Measurements from ENCODE around the gene MTTP.

The MTTP gene

GRCh38 chr4:99612704-99613103 is 38.1 kb downstream of the MTTP start:
- H3K36me3 Mint-ChIP-seq = no peaks in the 10 kb centered on the region
- H3K4me1 Mint-ChIP-seq = no peaks in the 10 kb centered on the region
- no peak for ATAC-seq (ENCODE audit: low read depth)

GRCh38 chr4:99614491-99614890 is 39.9 kb downstream of the MTTP start:
- ATAC-seq (ENCODE audit: low read depth) = no peak
- Mint-ChIP-seq H3K27ac (no peak overlapping the region), H3K4me1 (no peaks in the 10 kb centered on the region), H3K4me3 (no peak overlapping the region), H3K9me3 (no peaks in the 10 kb centered on the region), H3K27me3 (peaks cover 4% of the 10 kb centered on the region), H3K36me3 (no peaks in the 10 kb centered on the region)
- DNase-seq (ENCODE audit: low spot score in 2 of 2) = no peak

More at GRCh38 chr4:99612704-99613103, 38.1 kb downstream of the MTTP start:
- no peaks in the 10 kb centered on the region for H3K9me3 Mint-ChIP-seq
- H3K27me3 Mint-ChIP-seq = peaks cover 5% of the 10 kb centered on the region
- no peak overlapping the region for H3K27ac Mint-ChIP-seq
- no peak for DNase-seq (ENCODE audit: low spot score in 2 of 2)
- no peak overlapping the region for H3K4me3 Mint-ChIP-seq

GRCh38 chr4:99615170-99615820 is 40.7 kb downstream of the MTTP start:
- H3K4me1 Mint-ChIP-seq = no peaks in the 10 kb centered on the region
- no peak overlapping the region for H3K27ac Mint-ChIP-seq
- no peak for DNase-seq (ENCODE audit: low spot score in 2 of 2)

GRCh38 chr4:99617374-99617773 is 42.8 kb downstream of the MTTP start:
- Mint-ChIP-seq H3K36me3 (no peaks in the 10 kb centered on the region), H3K4me3 (no peak overlapping the region), H3K27me3 (peaks cover 2% of the 10 kb centered on the region), H3K9me3 (no peaks in the 10 kb centered on the region), H3K4me1 (no peaks in the 10 kb centered on the region), H3K27ac (no peak overlapping the region)
- ATAC-seq (ENCODE audit: low read depth) (no peak), DNase-seq (ENCODE audit: low spot score in 2 of 2) (no peak)

More at GRCh38 chr4:99615170-99615820, 40.7 kb downstream of the MTTP start:
- H3K36me3 Mint-ChIP-seq = no peaks in the 10 kb centered on the region
- no peaks in the 10 kb centered on the region for H3K9me3 Mint-ChIP-seq
- peak; percentile 27 for ATAC-seq (ENCODE audit: low read depth)
- H3K4me3 Mint-ChIP-seq = no peak overlapping the region
- H3K27me3 Mint-ChIP-seq = peaks cover 2% of the 10 kb centered on the region

- no peaks in the 10 kb centered on the region for H3K27me3 Mint-ChIP-seq
- H3K4me3 Mint-ChIP-seq = no peak overlapping the region
- DNase-seq (ENCODE audit: low spot score in 2 of 2) = no peak
- ATAC-seq (ENCODE audit: low read depth) = no peak
- H3K4me1 Mint-ChIP-seq = no peaks in the 10 kb centered on the region
- H3K9me3 Mint-ChIP-seq = no peaks in the 10 kb centered on the region
- H3K27ac Mint-ChIP-seq = no peak overlapping the region
- H3K36me3 Mint-ChIP-seq = no peaks in the 10 kb centered on the region
Measured at GRCh38 chr4:99622341-99622740, 47.7 kb downstream of the MTTP start.

GRCh38 chr4:99624141-99624719 is 49.6 kb downstream of the MTTP start:
- ATAC-seq (ENCODE audit: low read depth) (no peak), DNase-seq (ENCODE audit: low spot score in 2 of 2) (no peak)
- no peak overlapping the region for H3K27ac Mint-ChIP-seq
- no peaks in the 10 kb centered on the region for H3K27me3 Mint-ChIP-seq
- H3K9me3 Mint-ChIP-seq = no peaks in the 10 kb centered on the region
- H3K36me3 Mint-ChIP-seq = no peaks in the 10 kb centered on the region
- H3K4me1 Mint-ChIP-seq = no peaks in the 10 kb centered on the region
- H3K4me3 Mint-ChIP-seq = no peak overlapping the region

- no peak overlapping the region for H3K27ac Mint-ChIP-seq
- ATAC-seq (ENCODE audit: low read depth) = no peak
- H3K9me3 Mint-ChIP-seq = no peaks in the 10 kb centered on the region
- no peaks in the 10 kb centered on the region for H3K4me1 Mint-ChIP-seq
- no peak overlapping the region for H3K4me3 Mint-ChIP-seq
- no peaks in the 10 kb centered on the region for H3K27me3 Mint-ChIP-seq
- no peaks in the 10 kb centered on the region for H3K36me3 Mint-ChIP-seq
- DNase-seq (ENCODE audit: low spot score in 2 of 2) = no peak
Measured at GRCh38 chr4:99625369-99625768, 50.7 kb downstream of the MTTP start.

GRCh38 chr4:99628040-99628439 is 53.4 kb downstream of the MTTP start:
- H3K4me1 Mint-ChIP-seq = peaks cover 6% of the 10 kb centered on the region
- no peaks in the 10 kb centered on the region for H3K9me3 Mint-ChIP-seq
- H3K27ac Mint-ChIP-seq = no peak overlapping the region
- no peaks in the 10 kb centered on the region for H3K27me3 Mint-ChIP-seq
- ATAC-seq (ENCODE audit: low read depth) = no peak
- H3K4me3 Mint-ChIP-seq = no peak overlapping the region
- no peak for DNase-seq (ENCODE audit: low spot score in 2 of 2)
- no peaks in the 10 kb centered on the region for H3K36me3 Mint-ChIP-seq

GRCh38 chr4:99629962-99630554 is 55.4 kb downstream of the MTTP start:
- ATAC-seq (ENCODE audit: low read depth) (no peak), DNase-seq (ENCODE audit: low spot score in 2 of 2) (no peak)
- H3K36me3 Mint-ChIP-seq = no peaks in the 10 kb centered on the region
- H3K9me3 Mint-ChIP-seq = no peaks in the 10 kb centered on the region
- peaks cover 2% of the 10 kb centered on the region for H3K27me3 Mint-ChIP-seq
- no peak overlapping the region for H3K27ac Mint-ChIP-seq
- H3K4me3 Mint-ChIP-seq = no peak overlapping the region
- peaks cover 6% of the 10 kb centered on the region for H3K4me1 Mint-ChIP-seq

- H3K9me3 Mint-ChIP-seq = no peaks in the 10 kb centered on the region
- peaks cover 6% of the 10 kb centered on the region for H3K4me1 Mint-ChIP-seq
- H3K27ac Mint-ChIP-seq = no peak overlapping the region
- DNase-seq (ENCODE audit: low spot score in 2 of 2) (no peak), ATAC-seq (ENCODE audit: low read depth) (no peak)
- peaks cover 3% of the 10 kb centered on the region for H3K27me3 Mint-ChIP-seq
- H3K4me3 Mint-ChIP-seq = no peak overlapping the region
- H3K36me3 Mint-ChIP-seq = no peaks in the 10 kb centered on the region
Measured at GRCh38 chr4:99630857-99631360, 56.3 kb downstream of the MTTP start.

GRCh38 chr4:99633772-99634171 is 59.1 kb downstream of the MTTP start:
- DNase-seq (ENCODE audit: low spot score in 2 of 2) (no peak), ATAC-seq (ENCODE audit: low read depth) (no peak)
- Mint-ChIP-seq H3K4me3 (no peak overlapping the region), H3K36me3 (no peaks in the 10 kb centered on the region), H3K4me1 (peaks cover 6% of the 10 kb centered on the region), H3K27me3 (peaks cover 6% of the 10 kb centered on the region), H3K9me3 (no peaks in the 10 kb centered on the region), H3K27ac (no peak overlapping the region)

- Mint-ChIP-seq H3K27ac (no peak overlapping the region), H3K4me1 (peaks cover 6% of the 10 kb centered on the region), H3K36me3 (no peaks in the 10 kb centered on the region), H3K27me3 (peaks cover 6% of the 10 kb centered on the region), H3K9me3 (no peaks in the 10 kb centered on the region), H3K4me3 (no peak overlapping the region)
- no peak for DNase-seq (ENCODE audit: low spot score in 2 of 2)
- no peak for ATAC-seq (ENCODE audit: low read depth)
Measured at GRCh38 chr4:99634742-99635360, 60.2 kb downstream of the MTTP start.

- Mint-ChIP-seq H3K27ac (no peak overlapping the region), H3K4me1 (peaks cover 6% of the 10 kb centered on the region), H3K27me3 (peaks cover 8% of the 10 kb centered on the region), H3K9me3 (no peaks in the 10 kb centered on the region), H3K36me3 (no peaks in the 10 kb centered on the region), H3K4me3 (no peak overlapping the region)
- ATAC-seq (ENCODE audit: low read depth) (no peak), DNase-seq (ENCODE audit: low spot score in 2 of 2) (no peak)
Measured at GRCh38 chr4:99635601-99636000, 61.0 kb downstream of the MTTP start.

GRCh38 chr4:99636422-99636821 is 61.8 kb downstream of the MTTP start:
- H3K4me1 Mint-ChIP-seq = peaks cover 6% of the 10 kb centered on the region
- ATAC-seq (ENCODE audit: low read depth) (no peak), DNase-seq (ENCODE audit: low spot score in 2 of 2) (no peak)
- H3K36me3 Mint-ChIP-seq = no peaks in the 10 kb centered on the region
- peaks cover 9% of the 10 kb centered on the region for H3K27me3 Mint-ChIP-seq
- no peak overlapping the region for H3K27ac Mint-ChIP-seq
- H3K9me3 Mint-ChIP-seq = no peaks in the 10 kb centered on the region
- no peak overlapping the region for H3K4me3 Mint-ChIP-seq

All from memory B cell (primary cell).